BE2C (cell line): Measurements from ENCODE around the gene MRGPRE.
A peak's percentile ranks its signal among the peaks of the same experiment; 100 is the strongest.

Experiments used
- DNase-seq: peaks from one replicate; pipeline ENCODE4 v3.0.0-alpha.2; 2020
- H3K27me3 ChIP-seq: fragments of 250-450 bp; sonication (Bioruptor Pico); 2 replicates; pipeline ENCODE4 v1.5.1; 2020; ENCODE audit warnings: mild to moderate bottlenecking
- H3K36me3 ChIP-seq: fragments of 250-450 bp; sonication (Bioruptor Pico); 2 replicates; pipeline ENCODE4 v1.5.1; 2020; ENCODE audit warnings: mild to moderate bottlenecking
- H3K4me1 ChIP-seq: fragments of 250-450 bp; sonication (Bioruptor Pico); 2 replicates; pipeline ENCODE4 v1.5.1; 2020
- H3K4me3 ChIP-seq: 2 replicates; pipeline ENCODE4 v1.5.1; 2011; ENCODE audit warnings: low read depth, low read length
- H3K9me3 ChIP-seq: fragments of 250-450 bp; sonication (Bioruptor Pico); 2 replicates; pipeline ENCODE4 v1.5.1; 2020
- TF ChIP-seq, protein P1 (sequence below): IDR thresholded peaks from 2 replicates; pipeline ENCODE4 v1.5.1; 2012; ENCODE audit warnings: mild to moderate bottlenecking, low read depth, low read length

MRGPRE gene

DNA sequence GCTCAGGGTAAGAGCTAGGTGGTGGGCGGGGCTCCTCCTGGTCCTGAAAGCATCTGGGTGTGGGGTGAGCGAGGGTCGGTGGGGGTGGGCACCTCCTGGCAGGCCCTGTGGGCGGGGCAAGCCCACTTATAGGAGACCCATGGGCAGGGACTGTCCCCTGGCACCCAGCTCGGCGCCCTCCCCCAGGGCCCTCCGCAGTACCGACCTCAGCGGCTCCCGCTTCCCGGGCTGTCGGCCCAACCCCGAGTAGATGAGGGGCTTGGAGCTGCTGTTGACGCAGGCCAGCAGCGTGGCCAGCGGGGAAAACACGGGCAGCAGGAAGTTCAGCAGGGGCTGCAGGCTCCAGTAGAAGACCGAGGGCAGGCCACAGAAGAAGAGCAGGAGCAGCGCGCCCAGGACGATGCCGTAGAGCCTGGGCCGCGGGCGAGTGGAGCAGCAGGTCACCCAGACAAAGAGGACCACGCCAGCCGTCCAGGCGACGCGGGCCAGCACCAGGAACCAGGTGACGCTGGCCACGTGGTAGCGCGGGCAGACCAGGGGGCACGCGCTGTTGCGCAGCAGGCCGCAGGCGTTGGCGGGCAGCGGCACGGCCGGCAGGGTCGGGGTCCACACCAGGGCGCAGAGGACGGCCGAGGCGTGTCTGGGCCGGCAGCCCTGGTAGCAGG lies 14.3 kb downstream of the MRGPRE start:
- Histone ChIP-seq H3K27me3 (no peaks in the 10 kb centered on the region), H3K4me3 (no peak overlapping the region), H3K9me3 (no peaks in the 10 kb centered on the region), H3K36me3 (no peaks in the 10 kb centered on the region), H3K4me1 (no peaks in the 10 kb centered on the region)
- TF ChIP-seq, protein P1, sequence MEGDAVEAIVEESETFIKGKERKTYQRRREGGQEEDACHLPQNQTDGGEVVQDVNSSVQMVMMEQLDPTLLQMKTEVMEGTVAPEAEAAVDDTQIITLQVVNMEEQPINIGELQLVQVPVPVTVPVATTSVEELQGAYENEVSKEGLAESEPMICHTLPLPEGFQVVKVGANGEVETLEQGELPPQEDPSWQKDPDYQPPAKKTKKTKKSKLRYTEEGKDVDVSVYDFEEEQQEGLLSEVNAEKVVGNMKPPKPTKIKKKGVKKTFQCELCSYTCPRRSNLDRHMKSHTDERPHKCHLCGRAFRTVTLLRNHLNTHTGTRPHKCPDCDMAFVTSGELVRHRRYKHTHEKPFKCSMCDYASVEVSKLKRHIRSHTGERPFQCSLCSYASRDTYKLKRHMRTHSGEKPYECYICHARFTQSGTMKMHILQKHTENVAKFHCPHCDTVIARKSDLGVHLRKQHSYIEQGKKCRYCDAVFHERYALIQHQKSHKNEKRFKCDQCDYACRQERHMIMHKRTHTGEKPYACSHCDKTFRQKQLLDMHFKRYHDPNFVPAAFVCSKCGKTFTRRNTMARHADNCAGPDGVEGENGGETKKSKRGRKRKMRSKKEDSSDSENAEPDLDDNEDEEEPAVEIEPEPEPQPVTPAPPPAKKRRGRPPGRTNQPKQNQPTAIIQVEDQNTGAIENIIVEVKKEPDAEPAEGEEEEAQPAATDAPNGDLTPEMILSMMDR: no peak
- peak; percentile 1 for DNase-seq

GRCh38 chr11:3216027-3216525 lies 16.1 kb downstream of the MRGPRE start:
- no peaks in the 10 kb centered on the region for H3K9me3 ChIP-seq
- no peaks in the 10 kb centered on the region for H3K4me1 ChIP-seq
- no peaks in the 10 kb centered on the region for H3K27me3 ChIP-seq
- DNase-seq: no peak
- TF ChIP-seq, protein P1: no peak
- no peaks in the 10 kb centered on the region for H3K36me3 ChIP-seq
- H3K4me3 ChIP-seq: no peak overlapping the region

- Histone ChIP-seq H3K36me3 (no peaks in the 10 kb centered on the region), H3K4me1 (no peaks in the 10 kb centered on the region), H3K27me3 (no peaks in the 10 kb centered on the region), H3K4me3 (no peak overlapping the region), H3K9me3 (no peaks in the 10 kb centered on the region)
- DNase-seq: peak; percentile 2
- TF ChIP-seq, protein P1: no peak
Measured at GRCh38 chr11:3215346-3216026, 16.7 kb downstream of the MRGPRE start.

DNA sequence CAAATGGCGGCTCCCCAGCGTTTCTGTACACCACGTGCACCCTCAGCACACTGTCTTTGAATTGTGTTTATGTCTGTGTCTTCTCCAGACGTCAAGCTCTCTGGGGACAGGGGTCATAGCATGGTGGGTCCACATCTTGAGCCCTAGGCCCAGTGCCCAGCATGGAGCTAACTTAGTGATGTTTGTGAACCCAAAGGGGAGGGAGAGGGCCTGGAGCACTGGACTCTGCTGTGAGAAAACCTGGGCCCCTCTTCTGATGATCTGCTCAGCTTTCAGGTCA lies 17.9 kb downstream of the MRGPRE start:
- no peak overlapping the region for H3K4me3 ChIP-seq
- TF ChIP-seq, protein P1: no peak
- no peaks in the 10 kb centered on the region for H3K27me3 ChIP-seq

DNA sequence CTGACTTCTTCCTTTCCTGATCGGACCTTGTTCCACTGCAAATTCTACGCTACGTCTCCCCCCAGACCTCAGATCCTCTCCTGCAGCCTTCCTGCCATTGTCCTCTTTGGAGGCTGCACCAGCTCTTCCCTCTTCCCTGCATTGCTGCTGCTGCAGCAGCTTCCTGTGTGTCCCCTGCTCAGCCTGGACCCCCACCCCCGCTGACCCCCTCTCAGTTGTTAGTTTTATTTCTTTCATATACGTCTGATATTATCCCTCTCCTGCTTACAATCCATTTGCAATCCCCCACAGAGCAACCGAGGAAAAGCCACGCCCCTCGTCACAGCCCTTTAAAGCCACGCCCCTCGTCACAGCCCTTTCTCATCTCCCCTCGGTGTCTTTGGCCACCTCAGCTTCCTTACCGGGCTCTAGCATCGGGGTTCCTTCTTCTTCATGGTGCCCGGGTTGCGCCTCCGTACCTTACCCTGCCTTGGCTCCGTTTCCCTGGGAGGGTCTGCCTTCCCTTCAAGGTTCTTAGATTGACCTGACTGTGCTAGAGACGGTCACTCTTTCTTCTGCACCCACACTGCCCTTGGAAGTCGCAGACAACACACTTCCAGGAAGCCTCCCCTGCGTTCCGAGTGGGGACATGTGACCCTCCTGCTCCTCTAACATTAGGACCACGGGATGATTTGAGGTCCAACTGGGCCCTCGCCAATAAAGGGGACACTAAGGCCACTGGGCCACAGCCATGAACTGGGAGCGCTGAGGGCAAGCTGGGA lies 18.4 kb downstream of the MRGPRE start:
- no peaks in the 10 kb centered on the region for H3K9me3 ChIP-seq
- no peaks in the 10 kb centered on the region for H3K27me3 ChIP-seq
- H3K36me3 ChIP-seq: no peaks in the 10 kb centered on the region
- DNase-seq: no peak
- H3K4me3 ChIP-seq: no peak overlapping the region
- H3K4me1 ChIP-seq: no peaks in the 10 kb centered on the region
- TF ChIP-seq, protein P1: no peak

More for the DNA sequence above, 17.9 kb downstream of the MRGPRE start:
- Histone ChIP-seq H3K36me3 (no peaks in the 10 kb centered on the region), H3K9me3 (no peaks in the 10 kb centered on the region), H3K4me1 (no peaks in the 10 kb centered on the region)
- DNase-seq: no peak

DNA sequence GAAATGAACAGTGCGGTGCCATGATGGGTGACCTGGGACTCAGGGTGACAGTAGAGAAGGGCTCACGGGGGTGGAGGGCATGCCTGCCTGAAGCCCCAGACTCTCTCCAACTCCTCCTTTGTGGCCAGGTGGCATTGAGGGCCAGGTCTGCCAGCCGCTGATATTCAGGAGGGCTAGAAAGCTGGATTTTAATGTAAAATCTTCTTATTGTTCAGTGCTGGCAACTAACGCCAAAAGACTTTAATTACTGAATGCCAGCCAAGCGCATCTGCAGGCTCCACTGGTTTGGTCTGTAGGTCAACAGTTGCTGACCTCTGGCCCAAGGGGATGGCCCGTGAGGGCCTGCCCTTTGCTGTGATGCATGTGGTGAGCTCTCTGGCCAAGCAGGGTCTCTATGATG lies 23.9 kb downstream of the MRGPRE start:
- H3K4me3 ChIP-seq: no peak overlapping the region

More for the DNA sequence above, 23.9 kb downstream of the MRGPRE start:
- peaks cover 6% of the 10 kb centered on the region for H3K27me3 ChIP-seq
- TF ChIP-seq, protein P1: no peak
- no peaks in the 10 kb centered on the region for H3K36me3 ChIP-seq
- H3K9me3 ChIP-seq: no peaks in the 10 kb centered on the region
- no peaks in the 10 kb centered on the region for H3K4me1 ChIP-seq
- DNase-seq: no peak
